Hematopoietic multipotent progenitor cell treated with erythropoietin and hydrocortisone succinate and interleukin-3 and kit ligand, for 4 days (in vitro differentiated cells): ENCODE results near the gene ACER3.
"Not testable (repeated sequence)": the region's sequence is repeated elsewhere in the genome, so short reads cannot be mapped to it uniquely, and the experiment has no call there.

Source experiments
- DNase-seq: peaks from one replicate; pipeline ENCODE4 v3.0.0-alpha.2; 2015

Gene ACER3

DNA sequence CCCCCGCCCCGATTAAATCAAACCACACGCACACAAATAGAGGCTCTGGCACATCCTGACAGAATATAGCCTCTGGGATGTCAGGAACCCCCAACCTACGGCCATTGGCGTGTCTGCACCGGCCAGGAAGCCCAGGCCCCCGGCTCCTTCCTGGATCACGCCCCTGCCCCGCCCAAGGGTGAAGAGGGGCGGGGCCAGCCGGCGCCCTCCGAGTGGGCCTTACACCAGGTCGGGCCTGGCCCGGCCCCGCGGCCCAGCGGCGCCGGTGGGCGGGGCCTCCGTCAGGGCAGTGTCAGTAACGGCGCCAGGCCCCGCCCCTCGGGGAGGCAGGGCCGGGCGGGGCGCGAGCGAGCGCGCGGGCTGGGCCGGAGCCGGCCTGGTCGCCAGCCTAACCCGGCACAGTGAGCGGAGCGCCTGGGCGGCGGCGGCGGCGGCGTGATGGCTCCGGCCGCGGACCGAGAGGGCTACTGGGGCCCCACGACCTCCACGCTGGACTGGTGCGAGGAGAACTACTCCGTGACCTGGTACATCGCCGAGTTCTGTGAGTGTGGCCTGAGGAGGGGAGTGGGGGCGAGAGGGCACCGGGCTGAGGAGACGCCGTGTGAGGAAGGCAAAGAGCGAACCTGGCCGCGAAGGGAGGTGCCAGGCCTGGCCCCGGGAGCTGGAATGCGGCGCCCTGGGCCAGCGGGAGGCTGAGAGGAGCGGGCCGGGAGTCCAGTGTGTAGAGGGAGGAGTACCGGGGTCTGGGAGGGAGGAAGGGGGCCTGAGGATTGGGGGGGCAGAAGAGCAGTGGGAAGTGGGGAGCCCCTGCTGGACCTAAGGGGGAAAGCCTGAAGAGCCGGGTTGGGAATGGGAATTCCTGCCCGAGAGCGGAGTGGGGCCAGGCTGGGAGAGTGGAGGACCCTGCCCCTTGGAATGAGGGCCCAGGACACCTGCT is at the start of gene ACER3:
Gene ACER3, plus strand, starts transcription at position 380 of the 937 bp plus-strand sequence. Its CDS starts 59 bp downstream, at position 439.
- peak; percentile 97 for DNase-seq

DNA sequence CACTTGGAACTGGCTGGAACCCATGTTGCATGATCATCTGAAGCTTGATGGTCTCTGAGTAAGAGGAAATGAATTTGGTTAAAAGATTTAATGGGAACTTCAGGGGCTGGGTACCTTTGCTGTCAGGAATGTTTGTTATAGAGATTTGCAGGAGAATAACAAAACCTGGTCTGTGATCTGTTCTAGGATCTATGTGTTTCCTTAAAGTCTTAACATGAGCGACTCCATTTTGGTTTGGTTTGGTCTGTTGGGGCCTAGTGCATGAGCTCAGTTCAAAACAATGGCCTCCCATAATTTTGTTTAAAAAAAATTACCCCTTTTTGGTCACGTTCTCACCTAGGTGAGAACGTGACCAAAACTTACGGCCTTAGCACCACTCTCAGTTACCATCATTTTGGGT is 49.5 kb upstream of the ACER3 start:
- no peak for DNase-seq

DNA sequence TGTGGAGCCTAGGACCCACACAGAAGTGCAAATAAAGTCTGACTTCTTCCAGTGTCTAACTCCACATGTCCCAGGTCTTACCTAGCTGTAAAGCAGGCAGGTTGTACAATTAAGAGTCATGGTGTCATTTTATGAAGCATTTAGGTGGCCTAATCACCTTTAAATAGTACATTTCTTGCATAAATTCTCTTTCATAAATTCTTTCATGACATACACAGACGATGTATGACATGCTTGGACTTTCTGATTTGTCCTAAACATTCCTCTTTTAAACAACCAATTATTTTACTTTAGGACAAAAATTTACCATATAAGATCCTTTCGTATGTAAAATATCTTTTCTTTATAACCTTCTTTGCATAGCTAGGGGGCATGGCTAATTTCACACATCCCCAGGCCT is 46.3 kb upstream of the ACER3 start:
- DNase-seq, result no peak

DNA sequence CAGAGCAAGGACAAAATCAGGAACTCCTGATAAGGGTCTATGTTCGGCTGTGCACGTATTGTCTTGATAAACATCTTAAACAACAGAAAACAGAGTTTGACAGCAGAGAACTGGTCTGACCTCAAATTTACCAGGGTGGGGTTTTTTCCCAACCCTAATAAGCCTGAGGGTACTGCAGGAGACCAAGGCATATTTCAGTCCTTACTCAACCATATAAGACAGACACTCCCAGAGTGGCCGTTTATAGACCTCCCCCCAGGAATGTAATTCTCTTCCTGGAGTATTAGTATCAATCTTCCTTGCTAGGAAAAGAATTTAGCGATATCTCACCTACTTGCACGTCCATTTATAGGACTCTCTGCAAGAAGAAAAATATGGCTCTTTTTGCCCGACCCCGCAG is 45.0 kb upstream of the ACER3 start:
- not testable (repeated sequence) for DNase-seq

DNA sequence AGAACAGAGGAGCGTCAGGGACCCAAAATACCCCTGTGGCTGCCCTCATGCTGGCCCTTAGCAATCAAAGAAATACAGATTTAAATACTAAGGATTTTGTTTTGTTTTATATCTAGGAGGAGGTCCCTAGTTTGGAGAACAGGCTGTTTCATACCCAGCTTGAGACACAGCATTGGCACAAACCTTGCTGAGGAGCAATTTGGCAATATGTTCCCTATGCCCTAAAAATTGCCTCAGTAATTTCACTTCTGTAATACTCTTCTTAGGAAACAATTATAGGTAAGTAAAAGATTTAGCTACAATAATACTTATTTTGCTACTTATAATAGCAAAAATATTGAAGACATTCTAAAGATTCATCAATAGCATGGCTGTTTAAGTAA is 40.5 kb upstream of the ACER3 start:
- no peak for DNase-seq

DNA sequence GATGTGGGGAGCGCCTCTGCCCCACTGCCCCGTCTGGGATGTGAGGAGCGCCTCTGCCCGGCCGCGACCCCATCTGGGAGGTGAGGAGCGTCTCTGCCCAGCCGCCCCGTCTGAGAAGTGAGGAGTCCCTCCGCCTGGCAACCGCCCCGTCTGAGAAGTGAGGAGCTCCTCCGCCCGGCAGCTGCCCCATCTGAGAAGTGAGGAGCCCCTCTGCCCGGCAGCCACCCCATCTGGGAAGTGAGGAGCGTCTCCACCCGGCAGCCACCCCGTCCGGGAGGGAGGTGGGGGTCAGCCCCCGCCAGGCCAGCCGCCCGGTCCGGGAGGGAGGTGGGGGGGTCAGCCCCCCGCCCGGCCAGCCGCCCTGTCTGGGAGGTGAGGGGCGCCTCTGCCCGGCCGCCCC is 39.3 kb upstream of the ACER3 start:
- DNase-seq, result not testable (repeated sequence)

DNA sequence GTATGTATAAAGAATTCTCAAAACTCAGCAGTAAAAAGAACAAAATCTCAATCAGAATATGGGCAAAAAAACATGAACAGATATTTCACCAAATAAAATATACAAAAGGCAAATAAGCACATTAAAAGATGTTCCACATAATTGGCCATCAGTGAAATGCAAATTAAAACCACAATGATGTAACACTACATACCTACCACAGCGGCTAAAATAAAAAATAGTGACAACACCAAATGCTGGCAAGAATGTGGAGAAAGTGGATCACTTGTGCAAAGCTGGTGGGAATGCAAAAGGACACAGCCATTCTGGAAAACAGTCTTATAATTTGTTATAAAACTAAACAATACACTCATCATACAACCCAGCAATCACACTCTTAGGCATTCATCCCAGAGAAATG is 38.3 kb upstream of the ACER3 start:
- DNase-seq, result no peak

DNA sequence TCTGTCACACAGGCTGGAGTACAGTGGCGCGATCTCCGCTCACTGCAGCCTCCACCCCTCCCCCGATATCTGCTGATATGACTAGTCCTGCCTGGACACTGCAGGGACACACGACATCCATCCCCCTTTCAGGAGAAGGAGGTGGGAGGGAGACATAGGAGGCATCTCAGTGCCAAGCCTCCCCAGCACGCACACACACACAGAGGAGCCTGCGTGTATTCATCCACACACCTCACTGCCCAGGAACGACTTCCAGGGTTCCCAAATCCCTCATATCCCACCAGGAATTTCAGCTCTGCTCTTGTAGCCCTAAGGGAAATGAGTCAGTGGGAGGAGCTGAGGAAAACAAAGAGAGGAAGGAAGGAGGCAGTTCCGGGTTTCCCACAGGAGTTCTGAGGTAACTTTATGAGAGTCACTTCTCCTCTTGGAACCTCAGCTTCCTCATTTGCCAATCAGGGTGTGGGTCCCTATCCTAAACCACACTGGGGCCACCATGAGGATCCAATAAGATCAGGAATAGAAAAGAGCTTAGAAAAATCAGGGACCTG is 37.2 kb upstream of the ACER3 start:
- DNase-seq, result peak; percentile 29

DNA sequence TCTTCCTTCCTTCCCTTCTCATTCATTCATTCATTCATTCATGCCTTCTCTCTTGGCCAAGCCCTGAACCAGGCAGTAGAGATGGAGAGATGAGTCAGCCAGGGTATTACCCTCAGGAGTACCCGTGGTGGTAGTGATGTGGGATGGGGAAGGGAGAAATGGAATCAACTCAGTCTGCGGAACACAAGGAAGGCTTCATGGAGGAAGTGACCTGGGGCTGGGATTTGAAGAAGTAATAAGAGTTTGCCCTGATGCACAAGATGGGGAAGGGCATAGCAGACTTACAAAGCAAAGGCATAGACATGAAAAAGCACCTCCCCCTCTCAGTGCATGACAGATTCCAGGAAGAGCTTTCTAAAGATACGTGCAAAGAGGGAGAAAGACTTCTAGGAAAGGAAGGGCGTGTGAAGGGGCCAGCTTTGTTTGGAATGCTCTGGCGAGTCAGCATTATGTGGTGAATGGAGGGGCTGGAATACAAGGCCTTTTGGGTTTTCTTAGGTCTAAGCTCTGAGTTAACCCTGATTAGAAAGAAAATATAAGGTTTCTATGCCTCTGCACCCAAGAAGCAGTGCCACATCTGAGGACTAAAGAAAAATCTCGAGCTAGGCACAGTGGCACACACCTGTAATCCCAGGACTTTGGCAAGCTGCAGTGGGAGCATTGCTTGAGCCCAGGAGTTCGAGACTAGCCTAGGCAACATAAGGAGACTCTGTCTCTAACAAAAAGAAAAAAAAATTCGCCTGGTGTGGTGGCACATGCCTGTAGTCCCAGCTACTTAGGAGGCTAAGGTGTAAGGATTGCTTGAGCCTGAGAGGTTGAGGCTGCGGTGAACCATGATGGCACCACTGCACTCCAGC is 36.4 kb upstream of the ACER3 start:
- DNase-seq, result peak; percentile 63

DNA sequence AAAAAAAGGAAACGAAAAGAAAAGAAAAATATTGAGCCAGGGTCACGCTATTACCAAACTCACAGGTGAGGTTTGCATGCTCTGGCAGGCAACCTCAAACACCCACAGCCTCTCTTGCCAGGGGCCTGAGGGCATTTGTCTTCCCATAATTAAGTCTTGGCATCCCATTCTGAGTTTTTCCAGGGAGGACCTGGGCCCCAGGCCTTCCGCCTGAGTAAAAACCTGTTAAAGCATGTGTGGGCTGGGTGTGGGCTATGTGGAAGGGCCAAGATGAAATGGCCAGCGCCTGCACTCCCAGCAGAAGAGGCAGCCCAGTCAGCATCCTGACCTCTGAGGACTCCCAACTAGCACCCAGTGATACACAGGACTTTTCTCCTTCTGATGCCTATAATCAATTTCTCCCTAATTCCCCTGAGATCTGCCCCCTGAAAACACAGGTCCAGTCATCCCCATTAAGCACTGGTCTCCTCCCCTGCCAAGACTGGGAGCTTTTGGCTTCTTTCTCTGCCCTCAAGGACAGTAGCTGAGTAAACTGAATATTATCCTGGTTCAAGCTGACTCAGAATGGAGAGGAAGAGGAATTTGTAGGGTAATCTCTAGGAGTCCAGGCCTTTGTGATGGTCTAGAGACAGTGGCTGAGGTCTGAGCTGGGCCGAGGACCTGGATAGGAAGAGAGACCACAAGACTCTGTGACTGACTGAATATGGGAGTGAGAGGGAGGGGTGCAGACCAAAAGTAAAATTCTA is 35.6 kb upstream of the ACER3 start:
- peak; percentile 26 for DNase-seq

DNA sequence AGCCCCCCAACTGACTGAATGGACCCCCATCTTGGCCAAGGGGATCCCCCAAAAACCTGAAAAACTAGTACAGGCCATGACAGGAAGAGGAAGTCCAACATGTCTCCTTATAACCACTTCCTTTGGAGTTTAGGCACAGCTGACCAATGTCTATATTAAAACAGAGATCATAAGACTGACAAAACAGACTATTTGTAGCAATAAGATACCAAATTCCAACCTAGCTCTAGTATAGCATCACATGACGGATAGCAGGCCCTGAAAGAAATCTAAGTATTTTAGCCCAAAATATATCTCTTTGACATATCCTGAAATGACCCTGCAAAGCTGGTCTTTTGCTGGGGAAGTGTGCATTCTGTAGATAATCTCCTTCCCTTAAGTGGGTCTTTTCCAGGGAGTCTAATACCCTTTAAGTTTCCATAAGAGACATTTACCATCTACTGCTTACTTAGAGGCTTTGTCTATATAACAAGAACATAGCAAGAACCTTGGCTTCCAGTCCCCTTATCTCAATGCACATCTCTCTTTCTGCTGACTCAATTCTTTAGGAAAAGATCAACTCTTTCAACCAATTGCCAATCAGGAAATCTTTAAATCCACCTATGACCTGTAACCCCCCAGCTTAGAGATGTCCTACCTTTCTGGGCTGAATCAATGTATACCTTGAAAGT is 34.9 kb upstream of the ACER3 start:
- peak; percentile 70 for DNase-seq

DNA sequence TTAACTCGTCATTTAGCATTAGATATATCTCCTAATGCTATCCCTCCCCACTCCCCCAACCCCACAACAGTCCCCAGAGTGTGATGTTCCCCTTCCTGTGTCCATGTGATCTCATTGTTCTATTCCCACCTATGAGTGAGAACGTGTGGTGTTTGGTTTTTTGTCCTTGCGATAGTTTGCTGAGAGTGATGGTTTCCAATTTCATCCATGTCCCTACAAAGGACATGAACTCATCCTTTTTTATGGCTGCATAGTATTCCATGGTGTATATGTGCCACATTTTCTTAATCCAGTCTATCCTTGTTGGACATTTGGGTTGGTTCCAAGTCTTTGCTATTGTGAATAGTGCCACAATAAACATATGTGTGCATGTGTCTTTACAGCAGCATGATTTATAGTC is 34.2 kb upstream of the ACER3 start:
- not testable (repeated sequence) for DNase-seq

DNA sequence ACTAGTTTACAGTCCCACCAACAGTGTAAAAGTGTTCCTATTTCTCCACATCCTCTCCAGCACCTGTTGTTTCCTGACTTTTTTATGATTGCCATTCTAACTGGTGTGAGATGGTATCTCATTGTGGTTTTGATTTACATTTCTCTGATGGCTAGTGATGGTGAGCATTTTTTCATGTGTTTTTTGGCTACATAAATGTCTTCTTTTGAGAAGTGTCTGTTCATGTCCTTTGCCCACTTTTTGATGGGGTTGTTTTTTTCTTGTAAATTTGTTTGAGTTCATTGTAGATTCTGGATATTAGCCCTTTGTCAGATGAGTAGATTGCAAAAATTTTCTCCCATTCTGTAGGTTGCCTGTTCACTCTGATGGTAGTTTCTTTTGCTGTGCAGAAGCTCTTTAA is 33.7 kb upstream of the ACER3 start:
- DNase-seq, result not testable (repeated sequence)

DNA sequence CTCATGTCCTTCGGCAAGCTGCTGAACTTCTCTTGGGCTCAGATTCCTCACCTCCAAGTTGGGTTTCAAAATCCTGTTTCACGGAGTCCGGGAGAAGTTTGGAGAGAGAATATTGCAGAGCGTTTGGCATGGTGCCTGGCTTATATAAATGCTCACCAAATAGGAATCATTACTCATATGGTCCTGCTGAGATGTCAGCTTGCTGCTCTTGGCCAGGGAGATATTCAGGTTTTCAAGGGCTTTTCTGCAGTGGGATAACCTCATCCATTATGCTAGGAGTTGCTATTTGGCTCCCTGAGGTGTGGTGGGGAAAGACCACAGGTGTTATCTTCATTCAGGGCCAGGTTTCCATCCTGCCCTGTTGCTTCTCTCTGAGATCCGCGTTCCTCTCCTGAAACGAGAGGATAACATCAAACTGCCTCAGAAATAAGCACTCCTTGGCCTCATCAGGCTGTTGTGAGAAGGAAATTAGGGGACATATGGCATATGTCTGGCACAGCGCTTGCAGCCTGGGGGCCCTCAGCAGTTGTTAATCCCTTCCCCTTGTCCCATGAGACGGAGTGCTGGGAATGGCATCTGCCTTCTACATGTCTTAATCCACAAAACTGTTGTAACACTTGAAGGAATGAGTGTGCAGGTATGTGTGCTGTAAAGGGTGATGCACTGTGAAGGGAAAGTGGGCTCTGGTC is 29.9 kb upstream of the ACER3 start:
- DNase-seq, result no peak

DNA sequence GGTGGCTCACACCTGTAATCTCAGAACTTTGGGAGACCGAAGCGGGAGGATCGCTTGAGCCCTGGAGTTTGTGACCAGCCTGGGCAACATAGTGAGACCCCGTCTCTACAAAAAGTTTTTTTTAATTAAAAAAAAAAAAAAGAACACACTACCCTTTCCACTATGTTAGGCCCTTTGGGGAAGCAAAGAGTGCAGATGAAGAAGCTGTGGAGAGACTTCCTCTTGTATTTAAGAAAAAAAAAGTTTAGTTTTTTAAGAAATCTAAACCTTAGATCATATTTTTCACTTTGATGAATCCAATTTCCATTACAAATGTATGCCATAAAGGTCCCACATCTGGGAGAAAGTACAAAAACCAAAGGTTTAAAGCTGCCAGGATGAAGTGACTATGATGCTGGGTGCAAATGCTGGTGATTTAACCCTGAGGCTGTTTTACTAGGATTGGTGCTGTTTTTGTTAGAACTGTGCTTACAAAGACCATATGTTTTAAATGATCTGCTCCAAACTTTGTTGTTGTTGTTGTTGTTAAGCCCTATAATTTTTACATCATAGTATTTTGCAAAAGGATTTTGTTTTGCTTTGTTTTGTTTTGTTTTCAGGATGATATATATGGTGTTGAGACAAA is 28.9 kb upstream of the ACER3 start:
- no peak for DNase-seq

DNA sequence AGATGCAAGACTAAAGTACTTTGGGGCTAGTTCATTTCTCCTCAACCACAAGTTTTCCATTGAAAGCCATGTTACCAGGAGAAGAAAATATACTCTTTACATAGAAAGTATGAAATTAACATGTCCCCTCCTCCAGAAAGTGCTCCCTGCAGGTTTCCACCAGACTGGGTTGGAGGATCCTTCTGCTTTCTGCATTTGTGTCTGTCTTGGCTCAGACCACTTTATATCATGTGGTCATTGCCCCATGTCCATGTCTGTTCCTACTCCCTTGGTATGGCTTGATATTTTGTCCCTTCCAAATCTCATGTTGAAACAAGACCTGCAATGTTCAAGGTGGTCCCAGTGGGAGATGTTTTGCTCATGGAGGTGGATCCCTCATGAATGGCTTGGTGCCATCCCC is 28.4 kb upstream of the ACER3 start:
- no peak for DNase-seq

DNA sequence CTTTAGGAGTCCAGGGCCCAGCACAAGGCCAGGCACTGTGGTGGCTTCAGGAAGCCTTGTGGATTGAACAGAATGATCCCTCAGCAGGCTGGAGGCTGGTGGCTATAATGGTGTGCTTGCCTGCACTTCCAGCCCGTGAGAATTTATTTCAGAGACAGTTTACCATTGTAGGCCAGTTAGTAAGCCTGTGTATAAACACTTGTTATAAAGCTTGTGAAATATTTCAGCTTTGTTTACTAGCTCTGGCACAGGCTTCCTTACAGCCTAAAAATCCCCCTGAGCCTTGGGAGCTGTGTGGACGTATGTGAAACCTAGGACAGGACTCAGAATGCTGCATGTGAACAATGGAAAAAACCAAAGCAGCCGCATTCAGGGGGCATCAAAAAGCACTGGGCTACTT is 26.6 kb upstream of the ACER3 start:
- DNase-seq, result no peak

DNA sequence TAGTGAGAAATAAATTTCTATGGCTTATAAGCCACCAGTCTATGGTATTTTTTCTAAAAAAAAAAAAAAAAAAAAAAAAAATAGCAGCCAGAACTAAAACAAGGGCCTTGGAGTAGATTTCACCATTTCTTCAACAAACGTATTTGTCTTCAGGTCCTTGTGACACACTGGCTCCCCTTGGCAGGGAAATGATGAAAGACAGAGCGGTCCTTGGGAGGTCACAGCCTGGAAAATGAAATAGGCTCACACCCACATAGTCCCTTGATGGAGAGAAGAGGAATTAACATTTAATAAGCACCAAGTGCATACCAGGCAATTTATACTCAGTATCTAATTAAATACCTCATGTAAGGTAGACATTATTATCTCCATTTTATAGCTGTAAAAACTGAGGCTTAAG is 25.7 kb upstream of the ACER3 start:
- DNase-seq, result no peak

DNA sequence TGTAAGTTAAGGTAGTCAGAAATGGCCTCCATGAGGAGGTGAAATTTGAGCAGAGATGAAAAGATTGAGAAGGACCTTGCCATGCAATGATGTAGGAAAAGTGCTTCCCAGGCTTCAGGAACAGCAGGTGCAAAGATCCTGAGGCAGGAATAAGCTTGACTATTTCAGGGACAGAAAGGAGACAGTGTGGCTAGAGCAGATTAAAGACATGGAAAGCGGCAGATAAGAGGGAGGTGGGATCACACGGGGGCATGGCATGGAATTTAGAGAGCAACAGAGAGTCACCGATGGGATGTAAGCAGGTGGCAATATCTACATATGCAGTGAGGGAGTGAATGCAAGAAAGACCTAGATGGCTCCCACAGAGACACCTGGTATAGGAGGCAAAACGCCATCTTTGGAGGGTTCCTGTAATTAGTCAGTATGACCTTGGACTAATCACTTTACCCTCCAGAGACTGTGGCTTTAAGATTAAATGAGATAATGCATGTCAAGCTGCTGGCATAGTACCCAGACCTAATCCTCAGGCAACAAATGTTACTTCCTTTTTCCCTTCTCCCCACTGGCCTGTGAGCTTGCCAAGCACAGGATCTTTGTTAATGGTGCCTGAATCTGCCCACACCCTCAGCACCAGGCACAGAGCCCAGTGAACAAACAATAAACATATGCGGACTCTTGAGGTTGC is 24.6 kb upstream of the ACER3 start:
- peak; percentile 79 for DNase-seq

DNA sequence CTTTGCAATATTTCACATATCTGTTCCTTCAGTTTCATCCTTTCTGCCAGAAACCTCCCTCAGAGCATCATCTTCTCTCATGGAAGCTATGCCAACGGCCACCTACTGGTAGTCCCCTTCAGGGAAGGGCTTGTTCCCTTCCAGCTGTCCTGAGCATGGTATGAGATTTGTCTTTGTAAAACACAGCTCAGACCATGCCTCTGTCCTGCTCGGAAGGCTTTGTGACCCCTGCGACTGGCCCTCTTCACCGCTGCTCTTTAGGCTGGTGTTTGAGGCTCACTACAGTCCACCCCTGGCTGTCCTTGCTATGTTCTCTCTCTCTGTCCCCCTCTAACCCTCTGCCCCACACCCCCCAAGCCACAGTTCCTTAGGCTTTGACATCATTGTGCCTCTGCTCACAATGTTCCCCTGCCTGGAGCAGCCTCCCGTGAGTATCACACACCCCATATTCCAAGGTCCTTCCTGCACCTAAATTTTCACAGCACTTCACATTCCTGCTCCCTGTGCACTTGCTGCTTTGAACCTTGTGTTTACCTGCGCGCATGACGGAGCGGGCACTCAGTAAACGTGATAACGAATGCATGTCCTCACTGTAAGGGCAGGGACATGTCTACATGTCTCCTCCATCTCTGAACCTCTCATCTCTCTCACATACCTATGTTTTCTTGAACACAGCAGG is 24.0 kb upstream of the ACER3 start:
- DNase-seq, result no peak
